Neural cell (in vitro differentiated cells): ENCODE measurements around the gene KRTAP10-10. TPM values are rescaled to one million over a fixed set of nuclear protein-coding genes. Genes with fewer than 3 reads are reported as not detected.
"Not testable (repeated sequence)": the region's sequence is repeated elsewhere in the genome, so short reads cannot be mapped to it uniquely, and the experiment has no call there.

ENCODE experiments used
- H2AFZ ChIP-seq: fragments of 200-600, 300-800 bp; sonication (generic), shearing (Covaris generic); 2 replicates; pipeline ENCODE4 v1.6.0; 2014; ENCODE audit warnings: low read depth, mild to moderate bottlenecking, antibody characterized with exemption, low read length, moderate library complexity
- H3F3A ChIP-seq: fragments of 200-600 bp; shearing (Covaris generic); 2 replicates; pipeline ENCODE4 v1.6.1; 2016; ENCODE audit warnings: mild to moderate bottlenecking, moderate library complexity, mixed read lengths, antibody characterized with exemption, low read length; ENCODE audit not compliant: insufficient read depth, poor library complexity, severe bottlenecking
- H3K27ac ChIP-seq: fragments of 200-600, 300-800 bp; sonication (generic), shearing (Covaris generic); 2 replicates; pipeline ENCODE4 v1.5.1; 2014; ENCODE audit warnings: mild to moderate bottlenecking, low read length, moderate library complexity
- H3K27me3 ChIP-seq: fragments of 300-800, 200-600 bp; sonication (generic), shearing (Covaris generic); 2 replicates; pipeline ENCODE4 v1.6.0; 2014; ENCODE audit warnings: mild to moderate bottlenecking, low read depth, low read length, moderate library complexity; ENCODE audit not compliant: insufficient read depth
- H3K36me3 ChIP-seq: fragments of 300-800, 200-600 bp; sonication (generic), shearing (Covaris generic); 2 replicates; pipeline ENCODE4 v1.5.1; 2014; ENCODE audit warnings: mild to moderate bottlenecking, antibody characterized with exemption, low read length, moderate library complexity; ENCODE audit not compliant: insufficient read depth
- H3K4me2 ChIP-seq: fragments of 300-800, 200-600 bp; sonication (generic), shearing (Covaris generic); 2 replicates; pipeline ENCODE4 v1.6.0; 2014; ENCODE audit warnings: mild to moderate bottlenecking, low read length
- H3K4me3 ChIP-seq: fragments of 300-800, 200-600 bp; sonication (generic), shearing (Covaris generic); 2 replicates; pipeline ENCODE4 v1.5.1; 2014; ENCODE audit warnings: mild to moderate bottlenecking, low read length, moderate library complexity
- H3K79me2 ChIP-seq: fragments of 200-600 bp; shearing (Covaris generic); replicated peaks from 2 replicates; pipeline ENCODE4 v1.6.0; 2014; ENCODE audit warnings: mild to moderate bottlenecking, low read length, moderate library complexity; ENCODE audit not compliant: insufficient read depth
- H3K9ac ChIP-seq: fragments of 300-800, 200-600 bp; sonication (generic), shearing (Covaris generic); 2 replicates; pipeline ENCODE4 v1.6.1; 2016; ENCODE audit warnings: mild to moderate bottlenecking, low read length, mixed read lengths
- H3K9me2 ChIP-seq: fragments of 200-600 bp; shearing (Covaris generic); 2 replicates; pipeline ENCODE4 v1.6.1; 2016; ENCODE audit warnings: mild to moderate bottlenecking, low read length, mixed read lengths; ENCODE audit not compliant: insufficient read depth
- H3K9me3 ChIP-seq: fragments of 200-600, 300-800 bp; sonication (generic), shearing (Covaris generic); 2 replicates; pipeline ENCODE4 v1.6.1; 2016; ENCODE audit warnings: mild to moderate bottlenecking, mixed run types, low read length, moderate library complexity, mixed read lengths
- H4K20me1 ChIP-seq: fragments of 200-600 bp; shearing (Covaris generic); 2 replicates; pipeline ENCODE4 v1.6.1; 2016; ENCODE audit warnings: mild to moderate bottlenecking, mixed run types; ENCODE audit not compliant: insufficient read depth
- EP300 ChIP-seq: fragments of 450-650 bp; conservative IDR thresholded peaks from 2 replicates; pipeline ENCODE4 v1.6.1; 2014; ENCODE audit warnings: antibody characterized with exemption, mild to moderate bottlenecking, moderate library complexity; ENCODE audit not compliant: poor library complexity, severe bottlenecking
- EZH2 ChIP-seq: fragments of 200-600, 300-800 bp; shearing (Covaris generic), sonication (generic); IDR thresholded peaks from 2 replicates; pipeline ENCODE4 v1.6.1; 2014; ENCODE audit warnings: antibody characterized with exemption, low read length, borderline replicate concordance, mild to moderate bottlenecking; ENCODE audit not compliant: insufficient read depth, poor library complexity, severe bottlenecking
- MXI1 ChIP-seq: fragments of 450-650 bp; conservative IDR thresholded peaks from 2 replicates; pipeline ENCODE4 v1.6.1; 2014; ENCODE audit warnings: antibody characterized with exemption, mild to moderate bottlenecking; ENCODE audit not compliant: poor library complexity, severe bottlenecking
- POLR2AphosphoS5 ChIP-seq: IDR thresholded peaks from 2 replicates; pipeline ENCODE4 v1.6.1; 2012
- RAD21 ChIP-seq: fragments of 450-650 bp; conservative IDR thresholded peaks from 2 replicates; pipeline ENCODE4 v1.6.1; 2014; ENCODE audit warnings: antibody characterized with exemption, mild to moderate bottlenecking, moderate library complexity
- SMC3 ChIP-seq: fragments of 450-650 bp; conservative IDR thresholded peaks from 2 replicates; pipeline ENCODE4 v1.6.1; 2014; ENCODE audit warnings: antibody characterized with exemption, mild to moderate bottlenecking, moderate library complexity; ENCODE audit not compliant: poor library complexity
- TAF1 ChIP-seq: IDR thresholded peaks from 2 replicates; pipeline ENCODE4 v1.6.1; 2012; ENCODE audit warnings: low read depth
- polyA plus RNA-seq: library from polyadenylated mRNA; depleted of rRNA; stranded (reverse); fragments of >200 nt; gene quantifications from 2 replicates; pipeline ENCODE4 v1.2.3, GENCODE V29; 2014
- TF ChIP-seq, protein P1 (sequence below): IDR thresholded peaks from 2 replicates; pipeline ENCODE4 v1.6.1; 2012; ENCODE audit warnings: borderline replicate concordance
- TF ChIP-seq, protein P2 (sequence below): fragments of 450-650 bp; IDR thresholded peaks from 2 replicates; pipeline ENCODE4 v1.5.1; 2014; ENCODE audit warnings: antibody characterized with exemption, mild to moderate bottlenecking, moderate library complexity; ENCODE audit not compliant: poor library complexity, severe bottlenecking

KRTAP10-10 gene
- polyA plus RNA-seq, 1 donor from 2014 or later, result not detected

DNA sequence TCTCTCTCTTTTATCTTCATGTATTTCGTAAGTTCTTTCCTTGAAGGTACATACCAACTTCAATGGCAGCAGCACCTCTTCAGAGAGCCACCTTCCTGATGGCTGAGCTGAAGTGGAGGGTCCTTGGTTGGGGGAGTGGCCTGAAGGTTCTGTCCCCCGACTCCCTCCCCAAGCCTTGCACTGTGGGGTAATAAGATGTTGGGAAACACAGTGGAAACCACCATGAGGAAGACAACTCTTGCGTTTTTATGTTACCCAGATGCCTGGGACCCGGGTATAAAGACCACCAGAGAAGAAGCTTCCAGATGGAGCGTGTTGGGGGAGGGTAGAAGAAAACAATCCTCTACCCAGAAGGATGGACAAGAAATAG, 21.4 kb downstream of the KRTAP10-10 start:
- no peak overlapping the region for H3K9ac ChIP-seq

DNA sequence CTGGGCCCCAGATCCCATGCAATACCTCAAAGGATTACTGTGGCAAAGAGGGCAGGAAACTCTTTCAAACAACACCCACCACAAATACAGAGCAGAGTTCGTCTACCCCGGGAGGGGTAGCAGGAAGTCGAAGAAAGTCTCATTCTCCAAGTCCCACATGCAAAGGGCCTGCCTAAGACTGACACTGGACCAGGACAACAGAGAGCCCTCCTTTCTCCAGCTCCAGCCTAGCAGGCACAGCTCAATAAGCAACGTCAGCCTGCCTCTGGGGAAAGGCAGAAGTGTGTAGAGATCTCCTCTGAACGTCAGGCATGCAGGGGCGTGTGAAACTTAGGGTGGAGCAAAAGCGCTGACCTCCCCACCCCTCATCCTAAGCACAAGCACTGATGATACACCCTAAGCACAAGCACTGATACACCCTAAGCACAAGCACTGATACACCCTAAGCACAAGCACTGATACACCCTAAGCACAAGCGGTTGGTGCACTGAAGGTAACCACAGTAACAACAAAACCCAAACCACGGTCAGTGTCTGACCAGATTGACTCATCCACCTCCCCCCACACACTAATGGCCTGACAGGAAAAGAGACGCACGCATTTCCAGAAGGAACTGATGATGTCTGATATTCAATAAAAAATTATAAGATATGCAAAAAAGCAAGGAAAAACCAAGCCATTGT, 21.9 kb downstream of the KRTAP10-10 start:
- Histone ChIP-seq H3K4me2 (no peak overlapping the region), H3K27me3 (no peaks in the 10 kb centered on the region), H3K9me2 (no peaks in the 10 kb centered on the region), H3K36me3 (no peaks in the 10 kb centered on the region), H3K79me2 (no peaks in the 10 kb centered on the region), H3K27ac (no peak overlapping the region), H4K20me1 (no peaks in the 10 kb centered on the region), H3K9me3 (no peaks in the 10 kb centered on the region), H2AFZ (no peak overlapping the region), H3K9ac (no peak overlapping the region), H3F3A (no peaks in the 10 kb centered on the region), H3K4me3 (no peak overlapping the region)
- no peak for TF ChIP-seq SMC3
- TF ChIP-seq, protein P1, sequence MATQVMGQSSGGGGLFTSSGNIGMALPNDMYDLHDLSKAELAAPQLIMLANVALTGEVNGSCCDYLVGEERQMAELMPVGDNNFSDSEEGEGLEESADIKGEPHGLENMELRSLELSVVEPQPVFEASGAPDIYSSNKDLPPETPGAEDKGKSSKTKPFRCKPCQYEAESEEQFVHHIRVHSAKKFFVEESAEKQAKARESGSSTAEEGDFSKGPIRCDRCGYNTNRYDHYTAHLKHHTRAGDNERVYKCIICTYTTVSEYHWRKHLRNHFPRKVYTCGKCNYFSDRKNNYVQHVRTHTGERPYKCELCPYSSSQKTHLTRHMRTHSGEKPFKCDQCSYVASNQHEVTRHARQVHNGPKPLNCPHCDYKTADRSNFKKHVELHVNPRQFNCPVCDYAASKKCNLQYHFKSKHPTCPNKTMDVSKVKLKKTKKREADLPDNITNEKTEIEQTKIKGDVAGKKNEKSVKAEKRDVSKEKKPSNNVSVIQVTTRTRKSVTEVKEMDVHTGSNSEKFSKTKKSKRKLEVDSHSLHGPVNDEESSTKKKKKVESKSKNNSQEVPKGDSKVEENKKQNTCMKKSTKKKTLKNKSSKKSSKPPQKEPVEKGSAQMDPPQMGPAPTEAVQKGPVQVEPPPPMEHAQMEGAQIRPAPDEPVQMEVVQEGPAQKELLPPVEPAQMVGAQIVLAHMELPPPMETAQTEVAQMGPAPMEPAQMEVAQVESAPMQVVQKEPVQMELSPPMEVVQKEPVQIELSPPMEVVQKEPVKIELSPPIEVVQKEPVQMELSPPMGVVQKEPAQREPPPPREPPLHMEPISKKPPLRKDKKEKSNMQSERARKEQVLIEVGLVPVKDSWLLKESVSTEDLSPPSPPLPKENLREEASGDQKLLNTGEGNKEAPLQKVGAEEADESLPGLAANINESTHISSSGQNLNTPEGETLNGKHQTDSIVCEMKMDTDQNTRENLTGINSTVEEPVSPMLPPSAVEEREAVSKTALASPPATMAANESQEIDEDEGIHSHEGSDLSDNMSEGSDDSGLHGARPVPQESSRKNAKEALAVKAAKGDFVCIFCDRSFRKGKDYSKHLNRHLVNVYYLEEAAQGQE, result no peak
- TF ChIP-seq, protein P2, sequence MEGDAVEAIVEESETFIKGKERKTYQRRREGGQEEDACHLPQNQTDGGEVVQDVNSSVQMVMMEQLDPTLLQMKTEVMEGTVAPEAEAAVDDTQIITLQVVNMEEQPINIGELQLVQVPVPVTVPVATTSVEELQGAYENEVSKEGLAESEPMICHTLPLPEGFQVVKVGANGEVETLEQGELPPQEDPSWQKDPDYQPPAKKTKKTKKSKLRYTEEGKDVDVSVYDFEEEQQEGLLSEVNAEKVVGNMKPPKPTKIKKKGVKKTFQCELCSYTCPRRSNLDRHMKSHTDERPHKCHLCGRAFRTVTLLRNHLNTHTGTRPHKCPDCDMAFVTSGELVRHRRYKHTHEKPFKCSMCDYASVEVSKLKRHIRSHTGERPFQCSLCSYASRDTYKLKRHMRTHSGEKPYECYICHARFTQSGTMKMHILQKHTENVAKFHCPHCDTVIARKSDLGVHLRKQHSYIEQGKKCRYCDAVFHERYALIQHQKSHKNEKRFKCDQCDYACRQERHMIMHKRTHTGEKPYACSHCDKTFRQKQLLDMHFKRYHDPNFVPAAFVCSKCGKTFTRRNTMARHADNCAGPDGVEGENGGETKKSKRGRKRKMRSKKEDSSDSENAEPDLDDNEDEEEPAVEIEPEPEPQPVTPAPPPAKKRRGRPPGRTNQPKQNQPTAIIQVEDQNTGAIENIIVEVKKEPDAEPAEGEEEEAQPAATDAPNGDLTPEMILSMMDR, result no peak

More for the DNA sequence above, 21.4 kb downstream of the KRTAP10-10 start:
- Histone ChIP-seq H2AFZ (no peak overlapping the region), H3K4me2 (no peak overlapping the region), H3K27me3 (no peaks in the 10 kb centered on the region), H3K9me3 (no peaks in the 10 kb centered on the region), H4K20me1 (no peaks in the 10 kb centered on the region), H3K36me3 (no peaks in the 10 kb centered on the region), H3F3A (no peaks in the 10 kb centered on the region), H3K79me2 (no peaks in the 10 kb centered on the region), H3K4me3 (no peak overlapping the region), H3K9me2 (no peaks in the 10 kb centered on the region), H3K27ac (no peak overlapping the region)
- TF ChIP-seq TAF1 (no peak), RAD21 (no peak), EP300 (no peak), MXI1 (no peak), POLR2AphosphoS5 (no peak), EZH2 (no peak), SMC3 (no peak)
- TF ChIP-seq, protein P1, result no peak
- TF ChIP-seq, protein P2, result no peak

DNA sequence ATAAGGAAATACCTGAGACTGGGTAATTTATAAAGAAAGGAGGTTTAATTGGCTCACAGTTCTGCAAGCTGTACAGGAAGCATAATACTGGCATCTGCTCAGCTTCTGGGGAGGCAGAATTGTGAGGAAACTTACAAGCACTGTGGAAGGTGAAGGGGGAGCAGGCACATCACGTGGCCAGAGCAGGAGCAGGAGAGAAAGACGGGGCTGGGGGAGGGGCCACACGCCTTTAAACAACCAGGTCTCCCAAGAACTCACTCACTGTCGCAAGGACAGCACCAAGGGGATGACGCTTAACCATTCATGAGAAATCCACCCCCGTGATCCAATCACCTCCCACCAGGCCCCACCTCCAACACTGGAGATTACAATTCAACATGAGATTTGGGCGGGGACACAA, 24.4 kb downstream of the KRTAP10-10 start:
- H3K4me2 ChIP-seq, H2AFZ ChIP-seq, H3F3A ChIP-seq, H4K20me1 ChIP-seq, H3K4me3 ChIP-seq, H3K27me3 ChIP-seq, H3K36me3 ChIP-seq, H3K27ac ChIP-seq, H3K9me2 ChIP-seq, H3K9ac ChIP-seq, H3K9me3 ChIP-seq, H3K79me2 ChIP-seq: not testable (repeated sequence)
